ENCODE data around the gene RAPGEF1.

- TF ChIP-seq HDAC2 (CRISPR knock-in tag; IDR thresholded peaks at IDR 0.05) (no peak), CTCF (CRISPR knock-in tag; IDR thresholded peaks at IDR 0.05) (no peak), ZNF704 (CRISPR knock-in tag; IDR thresholded peaks at IDR 0.05; ENCODE audit: borderline replicate concordance) (no peak), BCL6 (CRISPR knock-in tag; IDR thresholded peaks at IDR 0.05) (no peak), ZNF580 (CRISPR knock-in tag; IDR thresholded peaks at IDR 0.05; ENCODE audit: borderline replicate concordance, low read depth) (no peak), KMT2A (CRISPR knock-in tag; IDR thresholded peaks at IDR 0.05) (no peak), MAX (IDR thresholded peaks at IDR 0.05) (no peak)
These were observed 118.9 kb downstream of the RAPGEF1 start for GRCh38 chr9:131620764-131621520.
